Mesendoderm (in vitro differentiated cells): ENCODE results near the gene PEF1.

Source experiments
- DNase-seq: peaks from one replicate; pipeline ENCODE4 v3.0.0; 2013
- H2AK5ac ChIP-seq: 2 replicates; pipeline ENCODE4 v1.6.1; 2013; ENCODE audit warnings: low read length, inconsistent platforms
- H2BK120ac ChIP-seq: 2 replicates; pipeline ENCODE4 v1.6.1; 2013; ENCODE audit warnings: low read depth, mild to moderate bottlenecking, low read length, moderate library complexity, mixed read lengths
- H2BK15ac ChIP-seq: replicated peaks from 2 replicates; pipeline ENCODE4 v1.6.1; 2013; ENCODE audit warnings: low read depth, mild to moderate bottlenecking, moderate library complexity
- H2BK5ac ChIP-seq: 2 replicates; pipeline ENCODE4 v1.6.1; 2013; ENCODE audit warnings: low read length, inconsistent platforms
- H3K18ac ChIP-seq: 2 replicates; pipeline ENCODE4 v1.6.1; 2013; ENCODE audit warnings: mild to moderate bottlenecking, low read length, mixed read lengths
- H3K23ac ChIP-seq: one replicate; pipeline ENCODE4 v1.6.1; 2013; ENCODE audit warnings: low read length
- H3K27ac ChIP-seq: 2 replicates; pipeline ENCODE4 v1.5.1; 2013; ENCODE audit warnings: low read depth, mild to moderate bottlenecking, inconsistent platforms, low read length, moderate library complexity
- H3K27me3 ChIP-seq: 2 replicates; pipeline ENCODE4 v1.6.1; 2013; ENCODE audit warnings: low read length, control low read depth, mild to moderate bottlenecking, inconsistent platforms; ENCODE audit not compliant: insufficient read depth, poor library complexity
- H3K36me3 ChIP-seq: 2 replicates; pipeline ENCODE4 v1.6.1; 2013; ENCODE audit warnings: low read length, inconsistent platforms; ENCODE audit not compliant: control insufficient read depth, insufficient read depth
- H3K4ac ChIP-seq: one replicate; pipeline ENCODE4 v1.6.1; 2013; ENCODE audit warnings: low read depth, mild to moderate bottlenecking, low read length, moderate library complexity
- H3K4me1 ChIP-seq: 2 replicates; pipeline ENCODE4 v1.6.1; 2013; ENCODE audit warnings: low read depth, low read length, inconsistent platforms; ENCODE audit not compliant: control insufficient read depth
- H3K4me2 ChIP-seq: 2 replicates; pipeline ENCODE4 v1.6.1; 2013; ENCODE audit warnings: low read length
- H3K4me3 ChIP-seq: 2 replicates; pipeline ENCODE4 v1.5.1; 2013; ENCODE audit warnings: mild to moderate bottlenecking, low read length
- H3K56ac ChIP-seq: one replicate; pipeline ENCODE4 v1.6.1; 2013; ENCODE audit warnings: low read length
- H3K79me1 ChIP-seq: 2 replicates; pipeline ENCODE4 v1.6.1; 2013; ENCODE audit warnings: low read length, inconsistent platforms
- H3K79me2 ChIP-seq: 2 replicates; pipeline ENCODE4 v1.6.1; 2013; ENCODE audit warnings: mild to moderate bottlenecking, low read length; ENCODE audit not compliant: control insufficient read depth, insufficient read depth
- H3K9ac ChIP-seq: 2 replicates; pipeline ENCODE4 v1.6.1; 2013; ENCODE audit warnings: low read length, inconsistent platforms
- H4K5ac ChIP-seq: one replicate; pipeline ENCODE4 v1.6.1; 2013; ENCODE audit warnings: low read length
- H4K8ac ChIP-seq: one replicate; pipeline ENCODE4 v1.6.1; 2013; ENCODE audit warnings: low read depth, mild to moderate bottlenecking, control low read depth, low read length, moderate library complexity
- WGBS: extraction: QIAGEN DNeasy Blood & Tissue Kit; methylation state at CpG from one replicate; pipeline ENCODE4 v1.1.7; 2013; ENCODE audit warnings: low lambda C conversion rate, missing lambda C conversion rate; ENCODE audit not compliant: insufficient coverage; ENCODE audit errors: extremely low coverage; 5-methylcytosine and 5-hydroxymethylcytosine counted together

The PEF1 gene

GRCh38 chr1:31670593-31670964 is 25.9 kb upstream of the PEF1 start:
- Histone ChIP-seq H3K23ac (no peak overlapping the region), H3K27ac (no peak overlapping the region), H3K36me3 (no peaks in the 10 kb centered on the region), H3K4ac (no peak overlapping the region), H3K79me1 (no peaks in the 10 kb centered on the region), H2AK5ac (no peak overlapping the region), H2BK120ac (no peak overlapping the region), H3K4me3 (no peak overlapping the region), H4K8ac (no peak overlapping the region), H3K18ac (no peak overlapping the region), H2BK5ac (no peak overlapping the region), H3K9ac (peak overlapping the region; percentile 38), H4K5ac (no peak overlapping the region), H3K4me1 (no peaks in the 10 kb centered on the region), H3K4me2 (no peak overlapping the region), H3K27me3 (no peaks in the 10 kb centered on the region), H3K79me2 (no peaks in the 10 kb centered on the region), H2BK15ac (no peak overlapping the region), H3K56ac (peak overlapping the region; percentile 51)
- no CpG with 5 or more reads among the region's 6 CpGs for WGBS
- no peak for DNase-seq

- Histone ChIP-seq H3K18ac (no peak overlapping the region), H3K4me2 (peak overlapping the region; percentile 26), H3K27ac (no peak overlapping the region), H2BK120ac (no peak overlapping the region), H3K79me1 (no peaks in the 10 kb centered on the region), H3K4me3 (no peak overlapping the region), H3K9ac (peak overlapping the region; percentile 38), H4K5ac (no peak overlapping the region), H3K4ac (no peak overlapping the region), H3K79me2 (no peaks in the 10 kb centered on the region), H3K4me1 (no peaks in the 10 kb centered on the region), H2AK5ac (no peak overlapping the region), H3K27me3 (no peaks in the 10 kb centered on the region), H4K8ac (no peak overlapping the region), H2BK15ac (no peak overlapping the region), H2BK5ac (no peak overlapping the region), H3K23ac (no peak overlapping the region), H3K56ac (peak overlapping the region; percentile 51), H3K36me3 (no peaks in the 10 kb centered on the region)
- no CpG with 5 or more reads among the region's 30 CpGs for WGBS
- DNase-seq: peak; percentile 56
Measured at GRCh38 chr1:31669786-31670592, 25.3 kb upstream of the PEF1 start.

- Histone ChIP-seq H3K9ac (no peak overlapping the region), H3K36me3 (no peaks in the 10 kb centered on the region), H2BK120ac (no peak overlapping the region), H3K4me1 (no peaks in the 10 kb centered on the region), H2BK15ac (no peak overlapping the region), H3K18ac (no peak overlapping the region), H3K4ac (no peak overlapping the region), H4K5ac (no peak overlapping the region), H2AK5ac (no peak overlapping the region), H3K79me2 (no peaks in the 10 kb centered on the region), H3K27ac (no peak overlapping the region), H3K4me3 (no peak overlapping the region), H3K4me2 (no peak overlapping the region), H3K79me1 (no peaks in the 10 kb centered on the region), H3K23ac (no peak overlapping the region), H4K8ac (no peak overlapping the region), H3K56ac (no peak overlapping the region), H3K27me3 (no peaks in the 10 kb centered on the region), H2BK5ac (no peak overlapping the region)
- no peak for DNase-seq
- no CpG with 5 or more reads among the region's 7 CpGs for WGBS
Measured at GRCh38 chr1:31669433-31669785, 24.7 kb upstream of the PEF1 start.

GRCh38 chr1:31668303-31668883 is 23.7 kb upstream of the PEF1 start:
- Histone ChIP-seq H3K27me3 (no peaks in the 10 kb centered on the region), H2BK120ac (no peak overlapping the region), H3K79me1 (no peaks in the 10 kb centered on the region), H3K36me3 (no peaks in the 10 kb centered on the region), H2BK15ac (no peak overlapping the region), H3K9ac (no peak overlapping the region), H3K56ac (no peak overlapping the region), H3K18ac (no peak overlapping the region), H3K4me3 (no peak overlapping the region), H3K79me2 (no peaks in the 10 kb centered on the region), H3K4me2 (no peak overlapping the region), H3K27ac (no peak overlapping the region), H2AK5ac (no peak overlapping the region), H3K23ac (no peak overlapping the region), H2BK5ac (no peak overlapping the region), H3K4me1 (no peaks in the 10 kb centered on the region), H4K5ac (no peak overlapping the region), H4K8ac (no peak overlapping the region), H3K4ac (no peak overlapping the region)
- DNase-seq: no peak
- no CpG with 5 or more reads among the region's 11 CpGs for WGBS

- Histone ChIP-seq H3K56ac (no peak overlapping the region), H3K4me1 (no peaks in the 10 kb centered on the region), H3K4ac (no peak overlapping the region), H4K8ac (no peak overlapping the region), H3K4me2 (no peak overlapping the region), H3K4me3 (no peak overlapping the region), H2BK15ac (no peak overlapping the region), H3K18ac (no peak overlapping the region), H2BK5ac (no peak overlapping the region), H3K27ac (no peak overlapping the region), H4K5ac (no peak overlapping the region), H2AK5ac (no peak overlapping the region), H3K36me3 (no peaks in the 10 kb centered on the region), H3K9ac (no peak overlapping the region), H3K23ac (no peak overlapping the region), H3K79me1 (no peaks in the 10 kb centered on the region), H3K79me2 (no peaks in the 10 kb centered on the region), H3K27me3 (no peaks in the 10 kb centered on the region), H2BK120ac (no peak overlapping the region)
- DNase-seq: no peak
- WGBS: no CpG with 5 or more reads among the region's 19 CpGs
Measured at GRCh38 chr1:31667065-31667785, 22.5 kb upstream of the PEF1 start.
